Measurements from ENCODE around the gene TUG1.

Gene TUG1

GRCh38 chr22:30968924-30969531, at the start of gene TUG1:
TUG1 (plus strand) TSS chr22:30969265.
- peak; percentile 99 for DNase-seq (ENCODE audit: low spot score)

GRCh38 chr22:30919973-30920372, 49.1 kb upstream of the TUG1 start:
- no peak for DNase-seq (ENCODE audit: low spot score)

GRCh38 chr22:30920407-30920806, 48.7 kb upstream of the TUG1 start:
- DNase-seq (ENCODE audit: low spot score): peak; percentile 83

GRCh38 chr22:30921108-30921507, 48.0 kb upstream of the TUG1 start:
- no peak for DNase-seq (ENCODE audit: low spot score)

- DNase-seq (ENCODE audit: low spot score): peak; percentile 41
These were observed 46.9 kb upstream of the TUG1 start for GRCh38 chr22:30922151-30922611.

DNA sequence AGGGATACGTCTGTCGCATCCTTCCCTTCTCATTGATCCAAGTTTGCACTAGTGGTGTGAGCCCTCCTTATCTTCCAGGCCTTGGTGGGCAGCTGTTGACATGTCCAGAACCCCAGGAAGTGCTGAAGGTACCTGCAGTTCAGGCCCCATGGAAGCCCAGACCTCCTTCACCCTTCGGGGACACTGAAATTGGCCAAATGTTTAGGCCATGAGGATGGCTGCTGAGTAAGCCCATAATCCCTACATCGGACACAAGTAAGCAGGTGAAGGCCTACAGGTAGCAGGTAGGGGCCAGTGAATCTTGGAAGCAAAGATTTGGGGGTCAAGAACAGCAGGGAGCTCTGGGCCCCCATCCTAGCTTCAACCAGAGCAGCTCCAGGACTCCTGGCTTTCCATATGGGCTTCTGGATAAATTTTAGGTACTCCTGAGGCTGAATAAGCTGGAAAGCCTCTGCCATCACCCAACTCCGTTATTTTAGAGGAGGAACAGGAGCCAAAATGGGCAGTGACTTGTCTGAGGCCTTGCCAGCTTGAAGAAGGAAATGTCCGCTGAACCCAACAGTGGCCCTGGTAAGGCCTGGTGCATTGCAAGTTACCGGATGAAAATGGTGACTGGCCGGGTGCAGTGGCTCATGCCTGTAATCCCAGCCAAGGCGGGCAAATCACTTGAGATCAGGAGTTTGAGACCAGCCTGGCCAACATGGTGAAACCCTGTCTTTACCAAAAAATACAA, 45.7 kb upstream of the TUG1 start:
- DNase-seq (ENCODE audit: low spot score): no peak

- DNase-seq (ENCODE audit: low spot score): no peak
These were observed 43.4 kb upstream of the TUG1 start for GRCh38 chr22:30925667-30926066.

DNA sequence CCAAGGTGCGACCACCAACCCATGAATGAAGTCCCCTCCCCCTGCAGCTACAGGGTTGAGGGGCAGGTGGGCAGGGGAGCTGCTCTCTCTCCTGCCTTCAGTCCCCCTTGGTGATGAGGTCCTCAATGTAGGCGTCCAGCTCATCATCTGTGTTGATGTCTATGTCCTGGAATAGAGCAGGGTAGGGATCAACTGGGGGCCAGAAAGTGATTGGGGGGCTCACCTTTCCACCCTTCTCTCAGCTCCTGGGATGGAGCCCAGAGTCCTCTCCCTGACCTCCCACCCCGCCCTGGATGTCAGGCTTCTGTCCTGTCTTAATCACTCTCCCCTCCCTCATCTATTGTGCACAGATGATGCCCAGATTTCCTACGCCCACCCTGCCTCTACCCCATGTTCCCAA, 42.4 kb upstream of the TUG1 start:
- DNase-seq (ENCODE audit: low spot score): no peak

GRCh38 chr22:30927806-30928205, 41.3 kb upstream of the TUG1 start:
- no peak for DNase-seq (ENCODE audit: low spot score)

DNA sequence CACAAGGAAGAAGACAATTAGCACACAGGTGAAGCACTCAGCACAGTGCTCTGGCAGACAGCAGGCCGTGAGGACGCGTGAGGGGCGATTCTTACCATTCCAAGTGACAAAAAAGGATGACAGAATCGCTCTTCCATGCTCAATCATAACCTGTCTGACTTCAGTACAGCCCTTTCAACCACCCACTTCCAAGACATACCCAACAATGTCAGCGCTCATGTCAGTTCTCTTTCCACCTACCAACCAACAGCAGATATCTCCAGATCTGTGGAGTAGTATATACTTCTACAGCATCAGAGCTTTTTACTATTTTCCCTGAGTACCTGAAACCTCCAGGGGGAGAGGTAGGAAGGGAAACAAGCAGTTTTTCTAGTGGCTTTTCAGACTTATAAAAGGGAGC, 40.7 kb upstream of the TUG1 start:
- DNase-seq (ENCODE audit: low spot score): no peak

- no peak for DNase-seq (ENCODE audit: low spot score)
These were observed 38.8 kb upstream of the TUG1 start for GRCh38 chr22:30930228-30930627.

DNA sequence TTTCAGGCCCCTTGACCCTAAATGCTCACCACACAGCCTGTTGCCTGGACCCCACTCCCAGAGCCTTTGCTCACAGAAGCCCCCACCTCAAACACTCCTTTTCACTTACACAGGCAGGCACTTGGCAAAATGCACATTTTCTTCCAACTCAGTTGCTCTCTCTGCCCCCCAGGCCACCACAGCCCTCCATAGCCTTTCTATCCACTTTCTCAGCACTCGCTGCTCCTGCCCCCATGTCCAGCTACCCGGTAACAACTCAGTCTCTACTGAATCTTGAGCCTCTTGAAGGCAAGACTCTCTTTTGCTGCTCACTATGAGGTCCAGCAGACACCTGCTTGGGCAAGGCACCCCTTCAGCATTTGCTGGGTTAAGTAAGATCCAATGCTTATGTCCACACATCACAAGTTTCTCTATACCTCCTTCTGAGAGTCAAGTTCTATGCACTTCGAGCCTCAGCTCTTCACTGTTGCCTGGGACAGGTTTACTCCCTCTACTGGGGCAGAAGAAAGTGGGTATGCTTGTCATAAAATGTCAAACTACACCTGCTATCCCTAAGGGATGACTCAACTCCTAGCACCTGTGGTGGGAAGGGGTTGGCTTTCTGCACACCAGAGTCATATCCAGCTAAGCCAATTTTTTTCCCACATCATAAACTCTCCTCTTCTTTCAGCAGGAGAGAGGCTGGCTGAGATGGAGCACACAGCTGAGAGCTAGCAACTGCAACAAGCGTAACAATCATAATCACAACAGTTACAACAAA, 37.3 kb upstream of the TUG1 start:
- no peak for DNase-seq (ENCODE audit: low spot score)

DNA sequence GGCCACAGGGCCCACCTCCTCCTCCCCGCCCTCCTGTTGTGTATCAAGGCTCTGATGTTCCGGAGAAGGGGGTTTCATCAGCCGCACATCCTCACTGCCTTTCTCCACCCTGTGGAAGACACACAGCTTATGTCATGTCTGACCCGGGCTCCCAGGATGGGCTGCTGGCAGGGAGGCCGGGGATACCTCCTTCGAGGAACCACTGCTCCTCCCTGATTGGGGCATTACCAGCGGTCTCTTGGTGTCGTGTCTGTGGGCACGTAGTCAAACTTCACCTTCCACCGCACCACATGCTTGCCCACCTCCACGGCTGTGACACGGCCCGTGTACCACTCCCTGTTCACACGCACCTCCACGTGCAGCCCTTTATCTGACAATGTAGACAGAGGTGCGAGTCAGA, 36.4 kb upstream of the TUG1 start:
- DNase-seq (ENCODE audit: low spot score): no peak

DNA sequence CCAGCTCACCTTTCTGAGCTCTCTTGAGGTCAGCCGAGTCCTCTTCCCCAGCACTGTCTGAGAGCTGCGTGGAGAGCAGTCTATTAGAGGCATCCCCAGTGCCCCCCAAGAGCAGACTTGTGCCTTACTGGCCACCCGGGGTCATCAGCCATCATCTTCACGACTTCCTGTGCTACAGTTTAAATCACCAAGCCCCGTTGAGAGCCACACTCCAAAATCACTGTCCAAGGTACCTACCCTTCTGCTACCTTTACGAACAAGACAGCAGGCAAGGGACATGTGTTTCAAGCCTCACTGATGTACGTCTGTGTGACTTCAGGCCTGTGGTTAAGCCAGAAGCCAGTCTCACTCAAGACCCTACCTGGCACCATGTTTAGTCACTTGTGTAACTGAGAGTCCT, 35.6 kb upstream of the TUG1 start:
- DNase-seq (ENCODE audit: low spot score): no peak

- DNase-seq (ENCODE audit: low spot score): no peak
These were observed 35.0 kb upstream of the TUG1 start for GRCh38 chr22:30934053-30934452.

- no peak for DNase-seq (ENCODE audit: low spot score)
These were observed 28.2 kb upstream of the TUG1 start for GRCh38 chr22:30940685-30941362.

DNA sequence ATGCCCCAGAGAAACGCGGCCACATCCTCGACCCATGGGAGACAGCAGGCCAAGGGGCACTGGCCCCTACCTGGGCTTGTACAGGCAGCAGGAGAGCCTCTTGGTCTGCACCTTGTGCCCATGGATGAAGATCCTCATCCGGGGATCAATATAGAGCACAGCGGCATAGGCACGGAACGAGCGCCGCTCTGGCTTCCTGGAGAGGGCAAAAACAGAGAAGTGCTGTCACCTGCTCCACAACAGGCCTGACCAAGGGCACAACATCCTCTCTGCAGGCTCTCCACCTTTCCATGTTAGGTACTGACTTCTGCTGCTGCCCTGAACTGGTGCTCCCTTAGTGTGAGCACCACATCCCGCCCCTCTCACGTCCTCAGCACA, 27.7 kb upstream of the TUG1 start:
- DNase-seq (ENCODE audit: low spot score): no peak

DNA sequence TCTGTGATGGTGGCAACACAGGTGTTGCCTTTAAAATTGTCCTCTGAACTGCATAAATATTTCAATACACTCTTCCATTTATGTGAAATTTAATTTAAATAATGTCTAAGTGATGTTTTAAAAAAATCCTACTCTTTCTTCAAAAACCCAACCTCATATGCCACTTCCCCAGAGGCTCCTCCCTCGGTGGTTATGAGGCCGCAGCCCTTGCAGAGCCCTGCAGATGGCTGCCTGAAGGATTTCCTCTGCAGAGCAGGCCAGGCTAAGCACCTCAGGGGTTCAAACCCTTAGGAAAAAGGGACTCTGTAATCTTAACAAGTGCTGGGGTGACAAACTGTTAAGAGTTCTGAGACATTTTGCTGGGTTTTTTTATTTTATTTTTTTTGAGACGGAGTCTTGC, 25.7 kb upstream of the TUG1 start:
- no peak for DNase-seq (ENCODE audit: low spot score)

DNA sequence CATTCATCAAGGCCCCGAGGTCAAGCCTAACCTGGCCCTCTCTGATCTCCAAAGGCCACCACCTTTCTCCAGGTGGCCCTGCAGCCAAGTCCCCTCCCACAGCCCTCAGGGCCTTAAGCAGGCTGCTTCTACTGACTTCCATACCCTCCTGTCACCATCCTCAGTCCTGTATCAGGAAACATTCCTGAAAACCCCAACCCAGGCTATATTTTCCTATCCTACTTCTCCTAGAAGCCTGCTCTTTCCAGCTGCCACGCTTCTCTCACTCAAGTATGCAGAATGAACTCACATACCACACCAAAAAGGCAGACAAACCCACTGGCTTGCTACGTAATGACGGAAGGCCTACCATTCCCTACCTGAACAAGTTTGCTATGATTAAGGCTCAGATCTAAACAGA, 24.1 kb upstream of the TUG1 start:
- DNase-seq (ENCODE audit: low spot score): no peak

DNA sequence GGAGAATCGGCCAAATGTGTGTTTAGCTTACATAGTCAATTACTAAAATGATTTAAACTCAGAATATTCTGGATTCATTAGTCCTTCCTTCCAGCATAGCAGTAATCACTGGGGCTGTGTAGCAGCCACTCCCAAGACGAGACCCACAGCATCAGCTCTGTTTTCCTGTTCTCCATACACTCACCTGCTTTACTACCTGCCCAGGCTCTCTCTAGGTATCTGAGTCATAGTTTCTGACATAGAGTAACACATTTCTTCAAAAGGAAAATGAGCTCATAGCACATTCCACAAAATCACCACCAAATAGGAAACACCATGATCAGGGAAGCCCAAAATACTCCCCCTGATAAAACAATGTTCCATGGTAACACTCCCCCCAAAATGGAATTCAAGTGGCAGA, 23.4 kb upstream of the TUG1 start:
- no peak for DNase-seq (ENCODE audit: low spot score)

DNA sequence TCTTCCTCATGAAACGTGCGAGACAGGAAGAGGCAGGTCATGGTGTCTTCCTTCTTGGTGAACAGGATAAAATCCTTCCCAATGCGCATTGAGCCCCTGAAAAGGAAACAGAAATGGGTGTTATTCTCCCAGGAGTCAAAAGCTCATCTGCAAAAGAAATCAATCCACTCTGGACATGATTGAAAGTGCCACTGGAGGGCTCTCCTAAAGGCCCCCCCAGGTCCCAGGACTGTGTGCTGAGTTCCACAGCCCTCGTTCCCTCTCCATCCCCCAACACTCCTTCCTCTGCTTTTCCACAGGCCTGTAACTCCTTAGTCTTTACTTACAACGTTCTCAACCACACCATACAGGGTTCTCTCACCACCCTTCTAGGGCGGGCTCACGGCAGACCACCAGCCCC, 22.7 kb upstream of the TUG1 start:
- no peak for DNase-seq (ENCODE audit: low spot score)

DNA sequence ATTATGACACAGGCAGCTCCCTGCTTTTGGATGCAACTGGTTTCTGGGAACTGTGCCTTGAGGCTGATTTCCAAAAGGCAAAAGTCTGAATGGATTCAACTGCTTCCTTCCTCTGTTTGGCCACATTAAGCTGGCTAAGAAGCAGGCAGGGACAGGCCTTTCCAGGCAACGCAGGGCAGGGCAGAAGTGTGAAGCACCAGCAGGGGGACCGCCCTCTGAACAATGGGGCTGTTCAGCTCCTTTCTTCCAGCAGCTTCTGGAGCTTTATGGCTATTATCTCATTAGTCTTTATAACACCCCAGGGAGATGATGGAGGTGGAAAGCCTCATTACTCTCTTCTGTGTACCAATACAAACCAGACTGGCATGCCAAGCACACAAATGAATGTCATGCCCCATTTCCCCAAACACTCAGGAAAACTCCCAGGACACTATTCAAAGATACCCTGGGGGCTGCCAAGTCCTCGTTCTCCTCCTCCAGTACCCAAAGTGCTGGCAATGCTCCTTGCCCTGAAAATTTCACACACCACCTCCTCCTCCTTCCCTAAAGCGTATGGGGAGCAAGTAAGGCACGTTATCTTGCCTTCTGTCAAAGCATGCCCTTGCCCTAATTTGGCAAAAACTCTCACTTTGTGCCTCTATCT, 21.8 kb upstream of the TUG1 start:
- DNase-seq (ENCODE audit: low spot score): peak; percentile 85
